NOMO-1 treated with dmso at 0.1 percent for 144 hours (cell line): Measurements from ENCODE around the gene PTPRN2.
A peak's percentile ranks its signal among the peaks of the same experiment; 100 is the strongest.

Experiments used
- DNase-seq: peaks from one replicate; lab custom pipeline; 2025; ENCODE audit not compliant: unreplicated experiment; lab: John Stamatoyannopoulos, UW

Gene PTPRN2

DNA sequence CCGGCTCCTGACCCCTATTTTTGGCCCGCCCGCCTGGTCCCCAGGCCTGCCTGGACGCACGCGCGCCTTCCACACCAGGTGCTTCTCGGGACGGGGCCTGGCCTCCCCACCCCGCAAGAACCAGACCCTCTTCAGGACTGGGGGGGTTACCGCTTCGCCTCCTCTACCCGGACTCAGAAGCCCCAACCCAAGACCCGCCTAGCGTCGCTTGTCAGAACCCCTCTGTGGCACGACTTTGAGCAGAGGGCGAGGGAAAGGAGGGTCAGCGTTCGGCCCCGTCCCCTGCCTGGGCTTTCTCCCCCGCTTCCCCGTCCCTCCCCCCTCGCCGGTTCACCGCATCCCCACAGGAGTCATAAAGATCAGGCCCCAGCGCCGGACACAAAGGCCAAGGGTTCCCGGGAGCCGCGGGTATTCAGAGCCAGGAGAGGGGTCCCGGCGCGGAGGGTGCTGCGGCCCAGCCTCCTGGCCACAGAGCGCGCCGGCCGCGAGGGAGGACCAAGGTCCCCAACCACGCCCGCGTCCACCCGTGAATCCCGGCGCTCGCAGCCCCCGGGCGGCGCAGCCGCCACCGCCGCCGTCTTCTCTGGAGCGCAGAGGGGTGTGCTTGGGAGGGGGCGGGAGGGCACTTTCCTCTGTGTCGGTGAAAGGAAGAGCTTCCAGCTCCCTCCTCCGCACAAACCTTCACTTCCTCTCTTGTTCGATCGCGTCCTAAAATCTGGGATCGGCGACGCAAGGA is 898.9 kb downstream of the PTPRN2 start:
- no peak for DNase-seq

DNA sequence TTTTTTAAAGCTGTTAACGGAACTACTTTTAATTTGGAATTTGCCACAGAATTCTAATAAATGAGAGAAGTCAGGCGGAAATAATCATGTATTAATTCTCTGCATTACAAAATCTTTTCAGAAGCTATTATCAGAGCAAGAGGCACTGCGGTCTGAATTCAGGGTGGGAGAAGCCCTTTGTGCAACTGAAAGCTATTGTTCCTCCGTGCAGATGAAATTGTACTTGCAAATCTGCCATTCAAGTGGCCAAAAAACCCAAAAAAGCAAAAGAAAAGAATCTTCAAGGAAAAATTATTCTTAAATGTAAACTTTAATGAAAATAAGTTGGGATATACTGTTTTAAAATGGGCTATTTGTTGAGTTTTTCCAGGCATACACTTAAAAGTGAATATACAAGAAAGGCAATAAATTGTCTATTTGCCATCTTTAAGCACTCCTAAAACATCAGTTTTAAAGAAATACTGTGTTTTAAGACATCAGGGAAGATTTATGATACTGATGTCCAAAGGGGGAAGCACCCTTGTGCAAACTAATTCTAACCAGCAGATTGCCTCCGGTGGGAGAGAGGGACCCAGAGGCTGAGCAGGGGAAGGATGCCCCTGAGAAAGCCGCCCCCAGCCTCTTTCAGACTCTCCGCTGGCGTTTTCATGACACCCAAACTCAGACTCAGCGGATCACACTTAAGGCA is 899.6 kb downstream of the PTPRN2 start:
- DNase-seq = no peak

DNA sequence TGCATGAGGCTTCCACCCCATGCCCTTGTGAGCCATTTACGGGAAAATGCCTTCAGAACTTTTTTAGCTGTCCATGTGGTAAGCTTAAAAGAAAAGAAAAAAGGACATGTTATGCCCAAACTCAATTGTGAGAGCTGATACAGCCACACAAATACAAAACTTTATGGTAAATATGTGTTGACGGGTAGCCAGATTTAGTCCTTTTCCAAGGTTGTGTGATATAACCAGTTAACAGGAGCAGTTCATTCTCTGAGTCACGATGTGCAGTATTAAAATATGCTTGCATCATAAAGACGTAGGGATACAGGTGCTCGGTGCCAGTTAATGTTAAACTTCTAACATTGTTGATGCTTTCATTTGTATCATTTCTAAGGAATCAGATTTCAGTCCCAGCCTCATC is 900.5 kb downstream of the PTPRN2 start:
- DNase-seq = no peak

GRCh38 chr7:157686285-157686894 is 901.2 kb downstream of the PTPRN2 start:
- peak; percentile 13 for DNase-seq

DNA sequence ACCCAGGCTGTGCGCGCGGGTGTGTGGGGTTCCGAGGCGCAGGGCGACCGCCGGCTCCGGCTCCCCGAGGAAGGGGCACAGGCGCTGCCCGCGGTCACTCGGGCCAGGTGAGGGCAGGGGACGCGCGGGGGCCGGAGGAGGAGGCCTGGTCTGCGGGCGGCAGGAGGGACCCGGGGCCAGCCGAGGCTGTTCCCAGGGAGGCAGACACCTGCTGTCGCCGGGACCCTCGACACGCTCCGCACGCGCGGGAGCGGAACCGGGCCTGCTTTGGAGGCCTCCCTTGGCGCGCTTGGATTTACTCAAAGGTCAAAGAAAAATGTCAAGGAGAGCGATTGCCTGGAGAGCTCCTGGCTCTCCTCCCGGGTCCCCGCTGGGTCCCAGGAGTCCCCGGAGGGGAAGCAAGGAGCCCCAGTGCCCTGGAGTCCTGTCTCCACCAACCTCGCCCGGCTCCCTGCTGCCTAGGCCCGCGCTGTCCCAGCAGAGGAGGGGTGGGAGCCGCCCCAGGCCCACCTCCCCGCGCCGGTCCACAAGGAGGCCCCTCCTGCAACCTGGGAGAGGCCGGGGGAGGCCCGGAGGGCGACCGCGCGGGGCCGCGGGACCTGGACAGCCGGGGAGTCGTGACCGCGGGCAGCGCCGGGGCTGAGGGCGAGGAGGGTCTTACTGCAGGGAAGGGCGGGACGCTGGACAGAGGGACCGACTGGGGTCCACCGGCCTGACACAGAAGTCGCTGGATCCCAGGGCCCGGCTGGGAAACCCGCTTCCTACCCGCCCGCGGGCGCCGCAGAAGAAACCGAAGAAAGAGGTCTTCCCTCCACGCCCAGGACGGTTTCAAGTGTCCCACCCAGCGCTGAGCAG is 902.0 kb downstream of the PTPRN2 start:
- DNase-seq = no peak

GRCh38 chr7:157684909-157685429 is 902.7 kb downstream of the PTPRN2 start:
- no peak for DNase-seq

GRCh38 chr7:157684157-157684908 is 903.3 kb downstream of the PTPRN2 start:
- DNase-seq = no peak

DNA sequence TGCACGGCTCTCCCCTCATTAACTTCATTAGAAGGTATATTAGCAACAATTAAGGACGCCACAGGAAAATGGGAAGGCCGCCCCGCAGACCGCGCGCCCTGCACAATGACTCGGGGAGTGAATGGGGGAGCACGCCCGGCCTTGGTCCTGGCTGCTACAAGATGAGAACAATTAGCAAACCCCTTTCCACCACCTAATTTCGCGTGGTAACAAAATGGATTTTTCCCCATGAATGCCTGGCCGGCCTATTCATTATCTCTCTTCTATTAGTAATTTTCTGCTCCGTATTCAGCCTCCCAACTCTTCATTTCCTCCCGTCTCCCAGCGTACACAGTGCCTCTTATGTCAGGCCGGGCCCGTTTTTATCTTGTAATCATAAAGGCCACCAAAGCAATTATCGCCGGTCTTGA is 903.9 kb downstream of the PTPRN2 start:
- DNase-seq = no peak

- DNase-seq = no peak
These were observed 904.5 kb downstream of the PTPRN2 start for GRCh38 chr7:157682946-157683746.

DNA sequence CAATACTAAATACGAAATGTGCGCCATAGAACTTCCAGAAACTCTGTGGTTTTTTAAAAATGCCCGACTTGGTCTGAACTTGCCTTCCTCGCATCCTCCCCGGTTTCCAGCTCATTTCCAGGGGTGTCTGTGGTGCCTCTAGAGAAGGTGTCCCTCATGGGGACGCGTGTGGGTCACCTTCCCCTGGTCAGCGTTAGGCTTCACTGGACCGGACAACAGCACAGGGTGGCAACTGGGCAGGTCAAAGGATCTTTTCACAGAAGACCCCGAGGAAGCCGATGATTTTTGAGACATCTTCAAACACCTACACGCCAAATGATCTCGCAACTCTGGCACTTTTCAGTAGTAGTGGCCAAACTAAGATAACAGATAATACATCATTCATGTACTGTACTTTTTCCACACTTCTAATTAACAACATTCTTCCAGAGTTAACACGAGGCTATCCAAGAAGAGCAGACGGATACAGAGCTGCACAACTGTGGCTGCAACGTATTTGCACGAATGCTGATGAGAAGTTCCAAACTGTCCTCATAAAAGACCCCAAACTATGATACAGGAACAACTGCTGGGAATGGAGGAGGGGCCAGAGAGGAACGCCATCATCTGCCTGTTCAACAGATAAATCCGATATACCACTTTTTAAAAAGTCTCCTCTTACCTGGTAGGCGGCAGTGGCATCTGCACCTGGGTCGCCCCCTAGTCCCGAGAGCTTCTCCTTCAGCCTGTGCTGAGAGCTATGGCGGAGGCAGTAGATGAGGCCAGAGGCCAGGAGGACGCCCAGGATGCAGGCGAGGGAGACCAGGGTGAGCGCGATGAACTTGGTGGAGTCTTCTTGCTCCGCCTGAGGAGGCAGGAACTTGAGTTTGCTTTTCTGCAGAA is 905.3 kb downstream of the PTPRN2 start:
- DNase-seq = no peak

GRCh38 chr7:157679607-157680006 is 908.0 kb downstream of the PTPRN2 start:
- DNase-seq = no peak

GRCh38 chr7:157678501-157678900 is 909.1 kb downstream of the PTPRN2 start:
- DNase-seq = no peak

- DNase-seq = no peak
These were observed 911.0 kb downstream of the PTPRN2 start for GRCh38 chr7:157676456-157677255.

GRCh38 chr7:157676001-157676400 is 911.6 kb downstream of the PTPRN2 start:
- DNase-seq = no peak

DNA sequence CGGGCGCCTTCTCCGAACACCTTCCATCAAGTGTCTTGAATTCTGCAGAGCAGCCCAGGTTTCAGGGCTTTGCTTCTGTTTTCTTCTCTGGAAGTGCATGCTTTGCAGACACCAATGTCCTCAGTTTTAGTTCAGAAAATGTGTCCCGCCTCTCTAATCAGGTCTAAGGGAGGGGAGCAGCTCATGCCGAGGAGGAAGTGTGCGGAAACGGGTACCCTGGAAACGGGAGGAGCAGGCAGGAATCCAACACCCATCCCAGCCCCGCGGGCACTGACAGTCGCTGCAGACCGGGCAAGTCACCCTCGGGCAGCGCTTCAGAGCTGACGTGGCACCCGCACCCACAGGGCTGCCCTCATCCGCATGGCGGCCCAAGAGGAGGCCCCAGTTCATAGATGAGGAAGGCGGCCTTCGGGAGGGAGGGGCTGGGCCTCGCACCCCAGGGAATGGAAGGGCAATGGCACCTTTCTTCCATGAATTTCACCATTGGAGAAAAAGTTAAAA is 912.1 kb downstream of the PTPRN2 start:
- no peak for DNase-seq

GRCh38 chr7:157674715-157675426 is 912.8 kb downstream of the PTPRN2 start:
- DNase-seq = no peak
